ENCODE measurements around the gene FAM24A.

Gene FAM24A

GRCh38 chr10:122931088-122931906, 20.9 kb downstream of the FAM24A start:
- peak; percentile 25 for DNase-seq

- DNase-seq = no peak
Observed at GRCh38 chr10:122939133-122939855, 28.9 kb downstream of the FAM24A start.

GRCh38 chr10:122939856-122940543, 29.6 kb downstream of the FAM24A start:
- no peak for DNase-seq

- no peak for DNase-seq
Observed at GRCh38 chr10:122949296-122949695, 38.9 kb downstream of the FAM24A start.

GRCh38 chr10:122953902-122954730, 43.7 kb downstream of the FAM24A start, which contains the start of gene C10orf88:
Gene C10orf88 (minus strand): TSS chr10:122954227. CDS start chr10:122954178, 49 bp downstream.
- DNase-seq = peak; percentile 98

GRCh38 chr10:122954731-122955050, 44.3 kb downstream of the FAM24A start:
- DNase-seq = no peak

GRCh38 chr10:122955892-122956291, 45.5 kb downstream of the FAM24A start:
- DNase-seq = no peak

GRCh38 chr10:122957474-122957873, 47.1 kb downstream of the FAM24A start:
- DNase-seq = no peak

- no peak for DNase-seq
Observed at GRCh38 chr10:122962405-122962804, 52.0 kb downstream of the FAM24A start.

Measured in GF-D8 (cell line).